Transverse colon (tissue), 4 donors: ENCODE data around the gene OR2V2. TPM values are rescaled to one million over a fixed set of nuclear protein-coding genes. Genes with fewer than 3 reads are reported as not detected.

Experiments
- DNase-seq: peaks from one replicate; pipeline ENCODE4 v3.0.0-alpha.2; 2019
- H3K27ac ChIP-seq, 4 donors: fragments of 200-600 bp; sonication (generic); 2 replicates each; pipeline ENCODE4 v1.5.1; 2016 to 2018; ENCODE audit warnings: inconsistent platforms in 4 of 4
- H3K27me3 ChIP-seq: fragments of 200-600 bp; sonication (generic); 2 replicates; pipeline ENCODE4 v1.5.1; 2017; ENCODE audit warnings: inconsistent platforms
- H3K36me3 ChIP-seq, 4 donors: fragments of 200-600 bp; sonication (generic); 2 replicates each; pipeline ENCODE4 v1.5.1; 2017 to 2019; ENCODE audit warnings: inconsistent platforms in 4 of 4
- H3K4me1 ChIP-seq, 4 donors: fragments of 200-600 bp; sonication (generic); 2 replicates each; pipeline ENCODE4 v1.5.1; 2017 to 2020; ENCODE audit warnings: inconsistent platforms in 4 of 4
- H3K4me3 ChIP-seq, 4 donors: fragments of 200-600 bp; sonication (generic); 1 replicate in 1 of 4; 2 replicates in 3 of 4; pipeline versions ENCODE4 v1.5.1 to v1.6.1; 2017 to 2019; ENCODE audit warnings: inconsistent platforms in 4 of 4
- H3K9me3 ChIP-seq, 2 donors: fragments of 200-600 bp; sonication (generic); 2 replicates each; pipeline ENCODE4 v1.5.1; 2017 to 2019; ENCODE audit warnings: inconsistent platforms in 2 of 2
- CTCF ChIP-seq, 5 experiments: fragments of 200-600 bp in 3 of 5; fragments of 450-650 bp in 2 of 5; sonication (generic) in 3 of 5; IDR thresholded peaks; 1 replicate in 2 of 5; 2 replicates in 3 of 5; pipeline ENCODE4 v1.5.1; 2016 to 2017; ENCODE audit warnings: antibody characterized with exemption in 5 of 5, inconsistent platforms in 3 of 5, mild to moderate bottlenecking in 2 of 5, moderate library complexity in 1 of 5
- EP300 ChIP-seq: sonication (generic); formaldehyde crosslinking; IDR thresholded peaks from one replicate; pipeline ENCODE4 v1.6.1; 2017; ENCODE audit warnings: antibody characterized with exemption, low read depth
- POLR2A ChIP-seq: fragments of 450-650 bp; IDR thresholded peaks from one replicate; pipeline ENCODE4 v1.6.1; 2016; ENCODE audit warnings: antibody characterized with exemption, mild to moderate bottlenecking, moderate library complexity
- POLR2AphosphoS5 ChIP-seq, 3 donors: sonication (generic); formaldehyde crosslinking; IDR thresholded peaks; one replicate each; pipeline ENCODE4 v1.6.1; 2016; ENCODE audit warnings: antibody characterized with exemption in 3 of 3
- whole genome bisulfite sequencing, 2 donors: methylation state at CpG; one replicate each; pipeline ENCODE4 v1.1.5; 2018; ENCODE audit warnings: low coverage in 1 of 2; 5-methylcytosine and 5-hydroxymethylcytosine counted together
- in situ Hi-C, 4 donors: fragments of 200-750 bp; cut with MboI; loops; one replicate each; pipeline versions ENCODE4 v1.15.0 to v1.15.1; 2017; ENCODE audit warnings: low sequenced_read_pairs in 3 of 4, low pct_ligation_motif_present in 1 of 4, low pct_unique_long_range_greater_than_20kb in 1 of 4
- intact Hi-C: fragments of 100-400 bp; cut with DNase I; formaldehyde crosslinking; loops from one replicate; pipeline ENCODE4 v1.15.1; 2023; ENCODE audit warnings: low total_unique reads
- total RNA-seq, 4 donors: library from RNA; depleted of rRNA; stranded (reverse); fragments of >200 nt; gene quantifications; one replicate each; pipeline ENCODE4 v1.1.0, GENCODE V29; 2016

OR2V2 gene
- total RNA-seq, 4 donors from 2014 or later = not detected

DNA sequence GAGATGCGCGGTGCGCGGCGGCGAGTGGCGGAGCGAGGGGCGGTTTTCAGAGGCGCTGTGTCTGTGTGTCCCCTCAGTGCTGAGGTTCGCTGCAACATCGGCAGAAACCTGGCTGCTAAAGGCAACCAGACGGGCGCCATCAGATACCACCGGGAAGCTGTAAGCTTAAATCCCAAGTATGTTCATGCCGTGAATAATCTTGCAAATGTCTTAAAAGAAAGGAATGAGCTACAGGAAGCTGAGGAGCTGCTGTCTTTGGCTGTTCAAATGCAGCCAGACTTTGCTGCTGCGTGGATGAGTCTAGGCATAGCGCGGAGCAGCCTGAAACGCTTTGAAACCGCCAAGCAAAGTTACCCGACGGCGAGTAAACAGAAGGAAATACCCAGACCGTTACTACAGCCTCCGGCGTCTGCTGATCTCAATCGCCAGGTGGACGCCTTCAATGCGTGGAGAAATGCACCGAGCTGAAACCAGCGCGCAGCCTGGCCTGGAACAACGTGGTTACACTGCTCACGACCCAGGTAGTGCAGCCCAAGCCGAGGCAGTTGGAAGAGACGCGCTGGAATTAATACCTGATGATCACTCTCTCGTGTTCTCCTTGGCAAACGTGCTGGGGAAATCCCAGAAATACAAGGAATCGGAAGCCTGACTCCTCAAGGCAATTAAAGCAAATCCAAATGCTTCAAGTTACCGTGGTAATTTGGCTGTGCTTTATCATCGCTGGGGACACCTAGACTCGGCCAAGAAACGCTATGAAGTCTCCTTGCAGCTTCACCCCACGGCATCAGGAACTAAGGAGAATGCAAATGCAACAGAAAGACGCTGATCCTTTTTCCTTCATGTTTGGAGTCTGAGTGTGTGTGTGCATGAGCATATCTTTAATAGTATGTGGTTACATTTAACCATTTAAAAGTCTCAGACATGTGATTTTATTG is 32.3 kb upstream of the OR2V2 start:
- Histone ChIP-seq H3K4me1 (peaks cover 0 to 9% (median 3%) of the 10 kb centered on the region in 4 donors), H3K27ac (no peak overlapping the region), H3K9me3 (no peaks in the 10 kb centered on the region), H3K27me3 (peaks cover 95% of the 10 kb centered on the region), H3K4me3 (no peak overlapping the region), H3K36me3 (no peaks in the 10 kb centered on the region)
- WGBS, 2 donors = 0 to 26% methylated on average over 1 to 47 of the region's 47 CpGs
- in situ Hi-C loops = no loop called here
- DNase-seq = no peak
- TF ChIP-seq CTCF (IDR thresholded peaks at IDR 0.05) (no peak), POLR2A (no peak), EP300 (no peak), POLR2AphosphoS5 (IDR thresholded peaks at IDR 0.05) (no peak)
- intact Hi-C loops = no loop called here

- TF ChIP-seq EP300 = no peak
- no peak for TF ChIP-seq CTCF (IDR thresholded peaks at IDR 0.05)
- no peak for TF ChIP-seq POLR2A
- in situ Hi-C loops (no loop called here), intact Hi-C loops (no loop called here)
- Histone ChIP-seq H3K9me3 (no peaks in the 10 kb centered on the region), H3K27ac (no peak overlapping the region), H3K4me3 (no peak overlapping the region), H3K4me1 (peaks cover 0 to 9% (median 3%) of the 10 kb centered on the region in 4 donors), H3K36me3 (no peaks in the 10 kb centered on the region), H3K27me3 (peaks cover 94% of the 10 kb centered on the region)
- 89% methylated on average over 6 of the region's 6 CpGs; no CpG with 5 or more reads in 1 of the 2 donors for WGBS, 2 donors
- DNase-seq = no peak
These were observed 29.0 kb upstream of the OR2V2 start for GRCh38 chr5:181118369-181118768.

DNA sequence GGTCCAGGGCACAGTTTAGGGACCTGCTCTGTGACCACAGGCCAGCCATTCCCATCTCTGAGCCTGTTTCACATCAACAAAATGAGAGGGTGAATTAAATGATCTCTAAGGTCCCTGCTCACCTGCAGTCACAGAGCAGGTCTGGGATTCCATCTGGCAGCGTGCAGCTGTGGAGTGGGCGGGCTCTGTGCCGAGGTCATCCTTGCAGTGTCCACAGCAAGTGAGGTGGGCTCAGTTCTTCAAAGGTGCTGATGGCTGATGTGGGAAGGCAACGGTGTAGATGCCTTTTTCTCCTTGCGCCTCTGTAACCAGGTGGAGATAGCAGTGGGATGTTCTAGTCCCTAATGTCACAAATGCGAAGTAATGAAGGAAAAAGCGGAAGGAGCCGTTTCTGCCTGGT is 28.3 kb upstream of the OR2V2 start:
- H3K36me3 ChIP-seq = no peaks in the 10 kb centered on the region
- no peak overlapping the region for H3K4me3 ChIP-seq
- in situ Hi-C loops (no loop called here), intact Hi-C loops (no loop called here)
- H3K27ac ChIP-seq = no peak overlapping the region
- H3K27me3 ChIP-seq = peaks cover 97% of the 10 kb centered on the region
- DNase-seq = no peak
- 84 to 88% methylated on average over 5 to 8 of the region's 8 CpGs for WGBS, 2 donors
- no peak for TF ChIP-seq POLR2A
- no peak for TF ChIP-seq EP300
- H3K9me3 ChIP-seq = no peaks in the 10 kb centered on the region
- H3K4me1 ChIP-seq = peaks cover 0 to 9% (median 3%) of the 10 kb centered on the region in 4 donors

GRCh38 chr5:181120306-181120705 is 27.1 kb upstream of the OR2V2 start:
- H3K4me3 ChIP-seq = no peak overlapping the region
- no peak overlapping the region for H3K27ac ChIP-seq
- WGBS, 2 donors = 81 to 88% methylated on average over 4 of the region's 4 CpGs
- DNase-seq = no peak
- H3K36me3 ChIP-seq = no peaks in the 10 kb centered on the region
- TF ChIP-seq POLR2AphosphoS5 (IDR thresholded peaks at IDR 0.05) = no peak
- no peak for TF ChIP-seq POLR2A
- no peak for TF ChIP-seq EP300
- TF ChIP-seq CTCF (IDR thresholded peaks at IDR 0.05) = no peak
- no peaks in the 10 kb centered on the region for H3K9me3 ChIP-seq
- peaks cover 88% of the 10 kb centered on the region for H3K27me3 ChIP-seq
- intact Hi-C loops = no loop called here
- H3K4me1 ChIP-seq = peaks cover 0 to under 1% (median under 1%) of the 10 kb centered on the region in 4 donors
- in situ Hi-C loops = no loop called here
